CD4-positive, alpha-beta T cell (primary cell): Measurements from ENCODE around the gene WDR59. TPM values are rescaled to one million over a fixed set of nuclear protein-coding genes. Genes with fewer than 3 reads are reported as not detected.

ENCODE experiments used
- ATAC-seq: fragments of 200-7000 bp; cut with Tn5 transposase; one replicate; pipeline ENCODE4 v1.10.0; 2022; ENCODE audit warnings: mild to moderate bottlenecking; ENCODE audit not compliant: poor library complexity
- CTCF ChIA-PET: fragments of 350-600 bp; sonication (Branson Sonifier 250); formaldehyde crosslinking; loops from one replicate; lab custom pipeline; 2021; ENCODE audit warnings: antibody characterized with exemption, inconsistent platforms; lab: Charles Lee
- POLR2A ChIA-PET: fragments of 350-600 bp; sonication (Branson Sonifier 250); formaldehyde crosslinking; loops from one replicate; lab custom pipeline; 2021; ENCODE audit warnings: antibody characterized with exemption, inconsistent platforms; lab: Charles Lee
- DNase-seq, 14 experiments: peaks; one replicate each; pipeline ENCODE4 v3.0.0-alpha.2; 2013 to 2020; ENCODE audit warnings: mixed read lengths in 2 of 14
- H3K27ac ChIP-seq, 2 donors: one replicate each; pipeline versions ENCODE4 v1.5.1 to v1.7.0; 2013; ENCODE audit warnings: low read length in 2 of 2, low read depth in 1 of 2, mild to moderate bottlenecking in 1 of 2
- H3K27me3 ChIP-seq, 2 experiments: 1 replicate in 1 of 2; 2 replicates in 1 of 2; pipeline versions ENCODE4 v1.6.1 to v1.7.0; 2013; ENCODE audit warnings: low read length in 2 of 2, control low read depth in 1 of 2, mild to moderate bottlenecking in 1 of 2, moderate library complexity in 1 of 2; ENCODE audit not compliant: insufficient read depth in 2 of 2, control insufficient read depth in 1 of 2
- H3K36me3 ChIP-seq: one replicate; pipeline ENCODE4 v1.6.1; 2013; ENCODE audit warnings: low read length, control low read depth; ENCODE audit not compliant: insufficient read depth
- H3K4me1 ChIP-seq: one replicate; pipeline ENCODE4 v1.6.1; 2013; ENCODE audit warnings: low read length, control low read depth; ENCODE audit not compliant: insufficient read depth
- H3K4me3 ChIP-seq: one replicate; pipeline ENCODE4 v1.5.1; 2013; ENCODE audit warnings: mild to moderate bottlenecking, low read length, moderate library complexity
- H3K9me3 ChIP-seq, 2 experiments: 1 replicate in 1 of 2; 2 replicates in 1 of 2; pipeline versions ENCODE4 v1.6.1 to v1.7.0; 2013; ENCODE audit warnings: low read length in 2 of 2, mild to moderate bottlenecking in 2 of 2, control low read depth in 1 of 2, moderate library complexity in 1 of 2; ENCODE audit not compliant: control insufficient read depth in 1 of 2, insufficient read depth in 1 of 2
- H3K27ac Mint-ChIP-seq: one replicate; pipeline ENCODE4 v1.8.0; 2020; ENCODE audit warnings: mixed read lengths
- H3K27me3 Mint-ChIP-seq: one replicate; pipeline ENCODE4 v1.8.0; 2021; ENCODE audit warnings: mixed read lengths
- H3K36me3 Mint-ChIP-seq: one replicate; pipeline ENCODE4 v1.8.0; 2021; ENCODE audit warnings: low read depth, mixed read lengths
- H3K4me1 Mint-ChIP-seq: one replicate; pipeline ENCODE4 v1.8.0; 2021; ENCODE audit warnings: low read depth, mixed read lengths
- H3K4me3 Mint-ChIP-seq: one replicate; pipeline ENCODE4 v1.8.0; 2020; ENCODE audit warnings: mild to moderate bottlenecking, mixed read lengths
- H3K9me3 Mint-ChIP-seq: one replicate; pipeline ENCODE4 v1.8.0; 2020; ENCODE audit warnings: mixed read lengths
- CTCF ChIP-seq: fragments of 200-600 bp; IDR thresholded peaks from one replicate; pipeline ENCODE4 v1.8.0; 2022; ENCODE audit warnings: antibody characterized with exemption, mild to moderate bottlenecking
- intact Hi-C, 2 experiments: fragments of 100-400 bp; cut with DNase I in 1 of 2; cut with micrococcal nuclease in 1 of 2; formaldehyde crosslinking; loops; one replicate each; pipeline versions ENCODE4 v1.15.1 to v1.9.0; 2023 to 2025; cut with DNase I, micrococcal nuclease
- total RNA-seq, 174 experiments: library from RNA in 2 of 174; stranded (reverse) in 2 of 174; gene quantifications; one replicate each; pipeline ENCODE4 v1.2.3 and lab custom pipeline; 2021 to 2026

Gene WDR59
- total RNA-seq, 2 experiments from 2014 or later: 60.2 to 67.2 TPM

- DNase-seq: no peak
- CTCF ChIA-PET: no interaction called here
- H3K27me3 Mint-ChIP-seq: no peaks in the 10 kb centered on the region
- no peaks in the 10 kb centered on the region for H3K9me3 ChIP-seq
- POLR2A ChIA-PET: no interaction called here
- no peak overlapping the region for H3K4me3 ChIP-seq
- peaks cover 87% of the 10 kb centered on the region for H3K36me3 Mint-ChIP-seq
- H3K36me3 ChIP-seq: peaks cover 64% of the 10 kb centered on the region
- H3K4me3 Mint-ChIP-seq: no peak overlapping the region
- H3K27ac Mint-ChIP-seq: no peak overlapping the region
- H3K27ac ChIP-seq: no peak overlapping the region
- no peaks in the 10 kb centered on the region for H3K27me3 ChIP-seq
- ATAC-seq: no peak
- TF ChIP-seq CTCF: no peak
- no peaks in the 10 kb centered on the region for H3K4me1 Mint-ChIP-seq
- intact Hi-C loops: no loop called here
- H3K4me1 ChIP-seq: no peaks in the 10 kb centered on the region
- H3K9me3 Mint-ChIP-seq: no peaks in the 10 kb centered on the region
These were observed 33.7 kb downstream of the WDR59 start for GRCh38 chr16:74951206-74951605.

DNA sequence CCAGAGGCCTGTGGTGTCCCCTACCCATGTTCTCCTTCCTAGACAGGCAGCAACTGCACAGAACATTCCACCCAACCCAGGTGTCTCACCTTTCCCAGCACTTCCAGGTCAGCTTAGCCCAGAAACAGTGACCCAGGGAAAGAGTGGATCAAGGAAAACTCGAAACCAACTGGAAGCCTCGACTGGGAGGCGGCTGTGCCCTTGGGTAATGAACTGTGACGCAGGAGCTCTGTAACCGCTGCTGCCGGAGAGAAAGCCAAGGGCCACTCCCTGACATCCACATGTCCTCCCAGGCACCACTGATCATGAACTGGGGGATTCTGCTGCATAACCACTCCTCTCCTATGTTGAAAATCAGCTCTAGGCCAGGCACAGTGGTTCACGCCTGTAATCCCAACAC lies 34.4 kb downstream of the WDR59 start:
- ChIA-PET POLR2A (no interaction called here), CTCF (interaction anchor here (0.7 kb wide), 1 partner anchor 52 kb away, joined by 4 read pairs; no protein-coding TSS in a partner anchor)
- Histone ChIP-seq H3K36me3 (peaks cover 60% of the 10 kb centered on the region), H3K27me3 (no peaks in the 10 kb centered on the region), H3K27ac (no peak overlapping the region), H3K9me3 (no peaks in the 10 kb centered on the region), H3K4me3 (no peak overlapping the region), H3K4me1 (no peaks in the 10 kb centered on the region)
- Mint-ChIP-seq H3K36me3 (peaks cover 85% of the 10 kb centered on the region), H3K27ac (no peak overlapping the region), H3K9me3 (no peaks in the 10 kb centered on the region), H3K4me1 (no peaks in the 10 kb centered on the region), H3K4me3 (no peak overlapping the region), H3K27me3 (no peaks in the 10 kb centered on the region)
- ATAC-seq (no peak), DNase-seq (no peak)
- intact Hi-C loops: no loop called here
- TF ChIP-seq CTCF: no peak

DNA sequence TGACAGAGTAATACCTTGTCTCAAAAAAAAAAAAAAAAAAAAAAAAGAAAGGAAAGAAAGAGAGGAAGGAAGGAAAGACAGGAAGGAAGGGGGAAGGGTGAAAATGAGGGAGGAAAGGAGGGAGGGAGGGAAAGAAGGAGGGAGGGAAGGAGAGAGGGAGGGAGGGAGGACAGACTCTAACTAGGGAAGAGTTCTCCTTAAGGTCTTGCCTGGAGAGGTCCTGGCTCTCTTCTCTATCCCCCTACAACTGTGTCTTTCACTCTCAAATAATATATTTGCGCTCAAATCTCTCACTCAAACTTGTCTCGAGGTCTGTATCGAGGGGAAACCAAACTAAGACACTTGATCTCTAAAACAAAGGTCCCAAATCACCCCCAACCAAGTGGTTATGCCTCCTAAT lies 35.6 kb downstream of the WDR59 start:
- no peak for TF ChIP-seq CTCF
- Histone ChIP-seq H3K36me3 (peaks cover 54% of the 10 kb centered on the region), H3K4me1 (no peaks in the 10 kb centered on the region), H3K27me3 (no peaks in the 10 kb centered on the region), H3K4me3 (no peak overlapping the region), H3K27ac (no peak overlapping the region), H3K9me3 (no peaks in the 10 kb centered on the region)
- Mint-ChIP-seq H3K27ac (no peak overlapping the region), H3K9me3 (no peaks in the 10 kb centered on the region), H3K36me3 (peaks cover 82% of the 10 kb centered on the region), H3K4me3 (no peak overlapping the region), H3K27me3 (no peaks in the 10 kb centered on the region), H3K4me1 (no peaks in the 10 kb centered on the region)
- ATAC-seq: no peak
- CTCF ChIA-PET: no interaction called here
- intact Hi-C loops: no loop called here
- POLR2A ChIA-PET: no interaction called here
- no peak for DNase-seq
